ENCODE results near the gene IL9R. TPM values are rescaled to one million over a fixed set of nuclear protein-coding genes. Genes with fewer than 3 reads are reported as not detected.

IL9R gene
- total and polyA plus RNA-seq, 2 donors (not counting 1 experiment from before 2014, with no cell fraction given): 6.6 to 8.7 TPM

GRCh38 chrX:155956649-155957048 lies 40.8 kb upstream of the IL9R start:
- intact Hi-C loops (cut with micrococcal nuclease): no loop called here
- H3K9me3 Mint-ChIP-seq (ENCODE audit: insufficient read depth): peaks cover 4% of the 10 kb centered on the region
- Histone ChIP-seq H3K36me3 (replicated peaks in 1 of 2; ENCODE audit: control extremely low read depth in 1 of 2, control insufficient read depth in 1 of 2, extremely low read depth in 1 of 2, insufficient read depth in 2 of 2, low read length in 1 of 2) (no peaks in the 10 kb centered on the region), H3K4me2 (replicated peaks; ENCODE audit: low read depth, low read length, poor library complexity, severe bottlenecking) (no peak overlapping the region), H3K9me3 (ENCODE audit: control extremely low read depth in 1 of 3, control insufficient read depth in 2 of 3, insufficient read depth in 1 of 3, low read length in 2 of 3) (peaks cover 0 to 9% (median 0%) of the 10 kb centered on the region in 3 donors), H3K9ac (ENCODE audit: low read length) (no peak overlapping the region), H3K79me2 (ENCODE audit: control insufficient read depth, insufficient read depth, low read length) (no peaks in the 10 kb centered on the region), H4K20me1 (ENCODE audit: control insufficient read depth, insufficient read depth, low read length, poor library complexity, severe bottlenecking) (no peaks in the 10 kb centered on the region), H3K4me3 (ENCODE audit: control extremely low read depth in 1 of 5, extremely low read depth in 1 of 5, insufficient read depth in 1 of 5, low read depth in 2 of 5, low read length in 4 of 5) (no peak overlapping the region), H3K4me1 (ENCODE audit: control insufficient read depth in 2 of 2, insufficient read depth in 2 of 2, low read length in 2 of 2) (no peaks in the 10 kb centered on the region), H3K27me3 (replicated peaks in 1 of 4; ENCODE audit: control extremely low read depth in 1 of 4, control insufficient read depth in 3 of 4, insufficient read depth in 4 of 4, low read length in 3 of 4) (no peaks in the 10 kb centered on the region), H2AFZ (ENCODE audit: insufficient read depth, low read depth, low read length, poor library complexity, severe bottlenecking) (no peak overlapping the region), H3K27ac (ENCODE audit: low read length in 2 of 2) (no peak overlapping the region)
- ATAC-seq (ENCODE audit: low read depth): no peak
- no peaks in the 10 kb centered on the region for H3K4me1 Mint-ChIP-seq
- 92% methylated on average over 2 of the region's 3 CpGs for WGBS (ENCODE audit: insufficient coverage)
- ChIA-PET POLR2A (no interaction called here), CTCF (no interaction called here)
- no peak for DNase-seq
- no peak for TF ChIP-seq EZH2 (IDR thresholded peaks at IDR 0.05; ENCODE audit: borderline replicate concordance, insufficient read depth, low read depth, low read length, poor library complexity, severe bottlenecking)
- TF ChIP-seq CTCF (IDR thresholded peaks at IDR 0.05): no peak
- H3K27ac Mint-ChIP-seq: no peak overlapping the region
- H3K4me3 Mint-ChIP-seq: no peak overlapping the region
- no peaks in the 10 kb centered on the region for H3K27me3 Mint-ChIP-seq

- ATAC-seq (ENCODE audit: low read depth): no peak
- ChIA-PET CTCF (no interaction called here), POLR2A (no interaction called here)
- Histone ChIP-seq H3K27ac (ENCODE audit: low read length in 2 of 2) (no peak overlapping the region), H3K9ac (ENCODE audit: low read length) (no peak overlapping the region), H3K4me2 (replicated peaks; ENCODE audit: low read depth, low read length, poor library complexity, severe bottlenecking) (no peak overlapping the region), H3K4me1 (ENCODE audit: control insufficient read depth in 2 of 2, insufficient read depth in 2 of 2, low read length in 2 of 2) (no peaks in the 10 kb centered on the region), H2AFZ (ENCODE audit: insufficient read depth, low read depth, low read length, poor library complexity, severe bottlenecking) (no peak overlapping the region), H3K27me3 (replicated peaks in 1 of 4; ENCODE audit: control extremely low read depth in 1 of 4, control insufficient read depth in 3 of 4, insufficient read depth in 4 of 4, low read length in 3 of 4) (no peaks in the 10 kb centered on the region), H3K4me3 (ENCODE audit: control extremely low read depth in 1 of 5, extremely low read depth in 1 of 5, insufficient read depth in 1 of 5, low read depth in 2 of 5, low read length in 4 of 5) (no peak overlapping the region), H3K36me3 (replicated peaks in 1 of 2; ENCODE audit: control extremely low read depth in 1 of 2, control insufficient read depth in 1 of 2, extremely low read depth in 1 of 2, insufficient read depth in 2 of 2, low read length in 1 of 2) (no peaks in the 10 kb centered on the region), H4K20me1 (ENCODE audit: control insufficient read depth, insufficient read depth, low read length, poor library complexity, severe bottlenecking) (no peaks in the 10 kb centered on the region), H3K79me2 (ENCODE audit: control insufficient read depth, insufficient read depth, low read length) (no peaks in the 10 kb centered on the region), H3K9me3 (ENCODE audit: control extremely low read depth in 1 of 3, control insufficient read depth in 2 of 3, insufficient read depth in 1 of 3, low read length in 2 of 3) (peaks cover 0 to 9% (median 0%) of the 10 kb centered on the region in 3 donors)
- Mint-ChIP-seq H3K27me3 (no peaks in the 10 kb centered on the region), H3K9me3 (ENCODE audit: insufficient read depth) (peaks cover 4% of the 10 kb centered on the region), H3K27ac (no peak overlapping the region), H3K4me1 (no peaks in the 10 kb centered on the region), H3K4me3 (no peak overlapping the region)
- WGBS (ENCODE audit: insufficient coverage): 30% methylated on average over 1 of the region's 7 CpGs
- DNase-seq: no peak
- intact Hi-C loops (cut with micrococcal nuclease): no loop called here
- TF ChIP-seq EZH2 (IDR thresholded peaks at IDR 0.05; ENCODE audit: borderline replicate concordance, insufficient read depth, low read depth, low read length, poor library complexity, severe bottlenecking): no peak
- TF ChIP-seq CTCF (IDR thresholded peaks at IDR 0.05): no peak
Observed at GRCh38 chrX:155957843-155958242, 39.7 kb upstream of the IL9R start.

Measured in B cell (primary cell).